ENCODE measurements around the gene NISCH. TPM values are rescaled to one million over a fixed set of nuclear protein-coding genes. Genes with fewer than 3 reads are reported as not detected.

NISCH gene
- total RNA-seq, 1 experiment from 2014 or later = 60.4 TPM

- POLR2A ChIA-PET (ENCODE audit: unreplicated experiment) = no interaction called here
- Histone ChIP-seq H4K20me1 (ENCODE audit: low read length) (no peaks in the 10 kb centered on the region; the same call in 1 of the 2 replicates), H3K27me3 (ENCODE audit: low read length) (no peaks in the 10 kb centered on the region), H3K4me2 (ENCODE audit: low read length) (no peak overlapping the region), H3K36me3 (ENCODE audit: low read depth, low read length) (peaks cover 81% of the 10 kb centered on the region), H3K4me3 (ENCODE audit: low read length) (no peak overlapping the region), H3K27ac (ENCODE audit: low read length) (no peak overlapping the region), H2AFZ (ENCODE audit: low read length) (no peak overlapping the region), H3K9ac (ENCODE audit: low read length) (no peak overlapping the region), H3K9me2 (replicated peaks; ENCODE audit: low read length) (no peaks in the 10 kb centered on the region), H3K9me3 (ENCODE audit: low read length) (no peaks in the 10 kb centered on the region), H3K4me1 (ENCODE audit: insufficient read depth, low read length) (no peaks in the 10 kb centered on the region), H3K79me2 (ENCODE audit: low read length) (no peaks in the 10 kb centered on the region), H3F3A (ENCODE audit: low read length, unreplicated experiment) (no peaks in the 10 kb centered on the region)
- ATAC-seq (no peak), DNase-seq (no peak)
- TF ChIP-seq EZH2phosphoT487 (IDR thresholded peaks at IDR 0.05; ENCODE audit: borderline replicate concordance, low read length) (no peak), CTCF (conservative IDR thresholded peaks at IDR 0.05; ENCODE audit: low read depth, low read length) (no peak), EZH2 (IDR thresholded peaks at IDR 0.05; ENCODE audit: low read length, unreplicated experiment) (no peak)
- CTCF ChIA-PET = no interaction called here
- intact Hi-C loops (cut with micrococcal nuclease) = no loop called here
- no TSS peak for BruUV-seq (replicated peaks)
Measured at GRCh38 chr3:52477076-52477795, 21.8 kb downstream of the NISCH start.

GRCh38 chr3:52477796-52478095 is 22.3 kb downstream of the NISCH start:
- no peak overlapping the region for H3K4me2 ChIP-seq (ENCODE audit: low read length)

More at GRCh38 chr3:52477796-52478095, 22.3 kb downstream of the NISCH start:
- no TSS peak for BruUV-seq (replicated peaks)
- Histone ChIP-seq H3K9me3 (ENCODE audit: low read length) (no peaks in the 10 kb centered on the region), H3K27me3 (ENCODE audit: low read length) (no peaks in the 10 kb centered on the region), H2AFZ (ENCODE audit: low read length) (no peak overlapping the region), H3K4me1 (ENCODE audit: insufficient read depth, low read length) (no peaks in the 10 kb centered on the region), H3F3A (ENCODE audit: low read length, unreplicated experiment) (no peaks in the 10 kb centered on the region), H3K79me2 (ENCODE audit: low read length) (no peaks in the 10 kb centered on the region), H3K4me3 (ENCODE audit: low read length) (no peak overlapping the region), H3K36me3 (ENCODE audit: low read depth, low read length) (peaks cover 81% of the 10 kb centered on the region), H4K20me1 (ENCODE audit: low read length) (no peaks in the 10 kb centered on the region), H3K9ac (ENCODE audit: low read length) (no peak overlapping the region), H3K9me2 (replicated peaks; ENCODE audit: low read length) (no peaks in the 10 kb centered on the region), H3K27ac (ENCODE audit: low read length) (no peak overlapping the region)
- no peak for DNase-seq
- CTCF ChIA-PET = no interaction called here
- POLR2A ChIA-PET (ENCODE audit: unreplicated experiment) = no interaction called here
- intact Hi-C loops (cut with micrococcal nuclease) = no loop called here
- no peak for ATAC-seq
- no peak for TF ChIP-seq EZH2phosphoT487 (IDR thresholded peaks at IDR 0.05; ENCODE audit: borderline replicate concordance, low read length)
- no peak for TF ChIP-seq EZH2 (IDR thresholded peaks at IDR 0.05; ENCODE audit: low read length, unreplicated experiment)
- no peak for TF ChIP-seq CTCF (conservative IDR thresholded peaks at IDR 0.05; ENCODE audit: low read depth, low read length)

Data from PC-3 (cell line).